Chondrocyte (in vitro differentiated cells): ENCODE measurements around the gene ZDHHC14. TPM values are rescaled to one million over a fixed set of nuclear protein-coding genes. Genes with fewer than 3 reads are reported as not detected.

ENCODE experiments used
- DNase-seq: peaks from one replicate; pipeline ENCODE4 v3.0.0; 2021; ENCODE audit warnings: mixed read lengths, low spot score
- H3K27ac Mint-ChIP-seq: one replicate; pipeline ENCODE4 v1.8.0; 2021; ENCODE audit warnings: mild to moderate bottlenecking, moderate library complexity, mixed read lengths; ENCODE audit not compliant: unreplicated experiment
- H3K27me3 Mint-ChIP-seq: 2 replicates; pipeline ENCODE4 v1.8.0; 2021; ENCODE audit warnings: low read depth, mixed read lengths
- H3K36me3 Mint-ChIP-seq: 2 replicates; pipeline ENCODE4 v1.8.0; 2021; ENCODE audit warnings: low read depth, mixed read lengths
- H3K4me1 Mint-ChIP-seq: 2 replicates; pipeline ENCODE4 v1.8.0; 2021; ENCODE audit warnings: low read depth, mild to moderate bottlenecking, mixed read lengths
- H3K4me3 Mint-ChIP-seq: one replicate; pipeline ENCODE4 v1.8.0; 2021; ENCODE audit warnings: mild to moderate bottlenecking, moderate library complexity, mixed read lengths; ENCODE audit not compliant: unreplicated experiment
- H3K9me3 Mint-ChIP-seq: 2 replicates; pipeline ENCODE4 v1.8.0; 2021; ENCODE audit warnings: low read depth, mixed read lengths
- total RNA-seq: library from RNA; stranded (reverse); gene quantifications from 3 replicates; pipeline ENCODE4 v1.2.1, GENCODE V29; 2021
- TF ChIP-seq, protein P1 (sequence below): fragments of 200-600 bp; sonication (generic); IDR thresholded peaks from 2 replicates; pipeline ENCODE4 v1.5.0; 2021; ENCODE audit warnings: antibody characterized with exemption, mild to moderate bottlenecking, moderate library complexity

ZDHHC14 gene
- total RNA-seq, 1 donor from 2014 or later: 8.4 TPM

DNA sequence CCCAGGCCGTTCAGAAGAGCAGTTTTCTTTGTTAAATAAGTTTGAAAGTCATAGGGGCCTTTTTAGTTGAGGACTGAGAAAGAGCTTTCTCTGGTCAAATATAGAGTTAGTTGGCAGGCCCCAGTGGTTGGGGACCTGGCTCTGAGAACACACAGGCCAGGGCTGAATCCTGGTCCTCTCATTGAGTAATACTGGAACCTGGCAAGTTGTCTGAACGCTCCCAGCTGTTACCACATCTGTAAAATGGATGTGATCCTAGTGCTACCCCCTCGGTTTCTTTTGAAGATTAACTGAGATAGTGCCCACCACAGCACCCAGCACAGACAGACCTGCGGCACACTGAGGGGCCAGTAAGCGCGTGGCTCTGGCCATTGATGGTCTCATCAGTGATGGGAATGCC, 215.5 kb downstream of the ZDHHC14 start:
- Mint-ChIP-seq H3K27me3 (no peaks in the 10 kb centered on the region), H3K4me3 (no peak overlapping the region), H3K4me1 (no peaks in the 10 kb centered on the region), H3K36me3 (peaks cover under 1% of the 10 kb centered on the region), H3K27ac (no peak overlapping the region), H3K9me3 (no peaks in the 10 kb centered on the region)
- TF ChIP-seq, protein P1, sequence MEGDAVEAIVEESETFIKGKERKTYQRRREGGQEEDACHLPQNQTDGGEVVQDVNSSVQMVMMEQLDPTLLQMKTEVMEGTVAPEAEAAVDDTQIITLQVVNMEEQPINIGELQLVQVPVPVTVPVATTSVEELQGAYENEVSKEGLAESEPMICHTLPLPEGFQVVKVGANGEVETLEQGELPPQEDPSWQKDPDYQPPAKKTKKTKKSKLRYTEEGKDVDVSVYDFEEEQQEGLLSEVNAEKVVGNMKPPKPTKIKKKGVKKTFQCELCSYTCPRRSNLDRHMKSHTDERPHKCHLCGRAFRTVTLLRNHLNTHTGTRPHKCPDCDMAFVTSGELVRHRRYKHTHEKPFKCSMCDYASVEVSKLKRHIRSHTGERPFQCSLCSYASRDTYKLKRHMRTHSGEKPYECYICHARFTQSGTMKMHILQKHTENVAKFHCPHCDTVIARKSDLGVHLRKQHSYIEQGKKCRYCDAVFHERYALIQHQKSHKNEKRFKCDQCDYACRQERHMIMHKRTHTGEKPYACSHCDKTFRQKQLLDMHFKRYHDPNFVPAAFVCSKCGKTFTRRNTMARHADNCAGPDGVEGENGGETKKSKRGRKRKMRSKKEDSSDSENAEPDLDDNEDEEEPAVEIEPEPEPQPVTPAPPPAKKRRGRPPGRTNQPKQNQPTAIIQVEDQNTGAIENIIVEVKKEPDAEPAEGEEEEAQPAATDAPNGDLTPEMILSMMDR: no peak
- no peak for DNase-seq

DNA sequence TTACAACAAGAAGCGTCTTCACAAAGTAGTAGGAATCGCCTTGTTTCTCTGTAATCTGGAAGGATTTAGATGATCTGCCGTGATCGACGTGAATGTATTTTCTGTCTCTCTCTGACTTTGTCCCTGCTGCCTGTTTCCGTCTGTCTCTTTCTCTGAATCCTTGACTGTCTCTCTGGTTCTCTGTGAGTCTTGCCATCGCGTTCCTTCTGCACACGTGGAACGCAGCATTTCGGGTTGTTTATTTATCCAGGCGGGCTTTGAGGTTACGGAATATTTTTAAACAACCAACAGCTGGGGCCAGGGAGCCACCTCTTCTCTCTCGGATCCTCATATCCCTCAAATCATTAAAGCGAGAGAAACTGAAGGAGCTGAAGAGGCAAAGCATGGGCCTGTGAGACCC, 215.9 kb downstream of the ZDHHC14 start:
- TF ChIP-seq, protein P1: no peak
- Mint-ChIP-seq H3K9me3 (no peaks in the 10 kb centered on the region), H3K27ac (no peak overlapping the region), H3K4me1 (no peaks in the 10 kb centered on the region), H3K4me3 (no peak overlapping the region), H3K36me3 (no peaks in the 10 kb centered on the region), H3K27me3 (no peaks in the 10 kb centered on the region)
- no peak for DNase-seq

DNA sequence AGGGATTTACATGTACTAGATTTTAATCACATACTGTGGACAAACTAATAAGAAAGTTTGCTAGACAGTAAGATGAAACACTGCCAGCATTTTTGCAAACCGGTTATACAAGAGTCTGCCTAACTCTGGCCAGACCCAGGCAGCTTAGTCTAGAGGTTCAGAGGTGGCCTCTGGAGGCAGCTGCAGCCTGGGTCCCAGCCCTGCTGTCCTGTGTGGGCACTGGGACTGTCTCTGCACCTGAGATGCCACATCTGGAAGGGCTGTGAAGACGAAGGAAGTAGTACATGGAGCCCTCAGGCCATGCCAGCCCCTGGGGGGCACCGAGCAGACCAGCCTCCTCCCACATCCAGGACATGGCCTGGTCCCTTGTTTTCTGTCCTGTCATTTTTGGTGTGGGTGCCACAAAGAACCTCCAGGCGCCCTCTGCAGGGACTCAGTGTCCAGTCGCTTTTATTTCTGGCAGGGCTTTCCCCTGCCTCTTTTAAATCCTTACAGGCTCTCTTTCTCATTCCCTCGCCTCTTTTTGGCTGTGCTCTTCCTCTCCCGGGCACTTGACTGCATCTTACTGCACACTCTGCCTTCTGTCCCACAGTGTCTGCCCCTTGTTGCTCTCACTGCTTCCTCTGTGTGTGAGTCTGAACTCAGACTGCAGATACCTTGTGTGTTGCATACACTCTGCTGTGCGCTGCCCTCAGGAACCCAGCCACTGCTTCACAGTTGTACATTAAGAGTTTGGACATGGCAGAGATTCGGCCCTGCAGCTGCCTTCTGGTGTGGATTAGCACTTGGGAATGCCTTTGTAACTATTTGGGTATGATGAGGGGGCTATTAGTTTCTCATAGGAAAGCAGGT, 216.7 kb downstream of the ZDHHC14 start:
- DNase-seq: no peak
- Mint-ChIP-seq H3K4me3 (no peak overlapping the region), H3K9me3 (no peaks in the 10 kb centered on the region), H3K27me3 (no peaks in the 10 kb centered on the region), H3K36me3 (no peaks in the 10 kb centered on the region), H3K4me1 (no peaks in the 10 kb centered on the region), H3K27ac (no peak overlapping the region)
- TF ChIP-seq, protein P1: peak; percentile 82

DNA sequence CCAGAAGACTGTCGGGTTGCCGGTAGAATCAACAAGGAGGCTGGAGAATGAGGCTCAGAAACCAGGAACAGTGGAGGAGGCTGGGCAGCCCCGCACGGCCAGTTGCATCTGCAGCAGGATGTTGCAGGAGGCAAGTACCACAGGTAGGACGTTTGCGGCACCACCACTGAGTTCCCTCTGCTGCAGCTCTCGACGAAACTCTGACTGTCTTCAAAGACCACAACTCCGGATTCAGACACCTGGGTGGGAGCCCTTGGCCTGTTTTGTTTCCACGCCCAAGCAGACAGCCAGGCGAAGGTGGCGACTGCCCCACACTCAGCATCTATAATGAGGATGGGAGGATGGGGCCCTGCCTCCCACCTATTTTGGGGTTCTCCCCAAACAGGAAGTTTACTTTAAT, 218.2 kb downstream of the ZDHHC14 start:
- TF ChIP-seq, protein P1: no peak
- no peaks in the 10 kb centered on the region for H3K27me3 Mint-ChIP-seq
- H3K27ac Mint-ChIP-seq: no peak overlapping the region
- no peaks in the 10 kb centered on the region for H3K4me1 Mint-ChIP-seq
- no peaks in the 10 kb centered on the region for H3K9me3 Mint-ChIP-seq
- DNase-seq: no peak
- no peak overlapping the region for H3K4me3 Mint-ChIP-seq
- H3K36me3 Mint-ChIP-seq: no peaks in the 10 kb centered on the region

DNA sequence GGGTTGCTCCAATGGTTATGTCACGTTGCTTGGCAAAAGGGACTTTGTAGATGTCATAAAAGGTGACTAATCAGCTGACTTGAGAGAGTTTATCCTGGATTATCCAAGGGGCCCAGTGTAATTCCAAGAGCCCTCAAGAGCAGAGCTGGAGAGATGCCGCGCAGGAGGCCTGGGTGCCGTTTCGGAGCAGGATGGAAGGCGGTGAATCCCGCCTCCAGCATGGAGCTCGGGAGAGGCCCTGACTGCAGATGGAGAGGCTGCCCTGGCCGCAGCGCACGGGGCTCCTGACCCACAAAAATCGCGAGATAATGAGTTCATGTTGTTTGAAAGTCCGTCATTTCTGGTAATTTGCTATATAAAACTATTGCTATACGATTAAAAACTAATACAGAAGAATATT, 219.8 kb downstream of the ZDHHC14 start:
- Mint-ChIP-seq H3K27ac (no peak overlapping the region), H3K36me3 (no peaks in the 10 kb centered on the region), H3K4me3 (no peak overlapping the region), H3K27me3 (no peaks in the 10 kb centered on the region), H3K9me3 (no peaks in the 10 kb centered on the region), H3K4me1 (no peaks in the 10 kb centered on the region)
- TF ChIP-seq, protein P1: no peak
- no peak for DNase-seq
